Endothelial cell of umbilical vein (primary cell): Measurements from ENCODE around the gene PELI2. TPM values are rescaled to one million over a fixed set of nuclear protein-coding genes. Genes with fewer than 3 reads are reported as not detected.

ENCODE experiments used
- BruUV-seq: library from RNA; stranded (reverse); fragments of 400-500 nt; replicated peaks from 2 replicates; lab custom pipeline; 2021; lab: Mats Ljungman, UMichigan
- CTCF ChIA-PET: fragments of 300-600, 350-600 bp; sonication (Branson Sonifier 250); formaldehyde crosslinking; loops from one replicate; lab custom pipeline; 2021; ENCODE audit warnings: antibody characterized with exemption, inconsistent platforms; lab: Charles Lee
- POLR2A ChIA-PET: fragments of 300-600, 350-600 bp; sonication (Branson Sonifier 250); formaldehyde crosslinking; loops from one replicate; lab custom pipeline; 2021; ENCODE audit warnings: antibody characterized with exemption, inconsistent platforms; lab: Charles Lee
- DNase-seq: peaks from one replicate; pipeline ENCODE4 v3.0.0-alpha.2; 2011; ENCODE audit warnings: low read depth, low spot score
- FAIRE-seq: peaks from 2 replicates; lab custom pipeline; 2011; peaks lifted over from hg19 to GRCh38; lab: Jason Lieb, UNC
- H2AFZ ChIP-seq: 2 replicates; pipeline ENCODE4 v1.6.0; 2012; ENCODE audit warnings: low read depth, low read length, control low read depth, inconsistent platforms
- H3K27ac ChIP-seq: 2 replicates; pipeline ENCODE4 v1.5.1; 2011; ENCODE audit warnings: low read depth, mild to moderate bottlenecking, control low read depth, low read length, moderate library complexity; ENCODE audit not compliant: insufficient read depth
- H3K27me3 ChIP-seq, 2 experiments: 2 replicates each; pipeline versions ENCODE4 v1.6.0 to v1.6.1; 2011; ENCODE audit warnings: low read length in 2 of 2, mixed read lengths in 1 of 2; ENCODE audit not compliant: control insufficient read depth in 2 of 2, insufficient read depth in 2 of 2
- H3K36me3 ChIP-seq, 2 experiments: 2 replicates in 1 of 2; 3 replicates in 1 of 2; pipeline ENCODE4 v1.5.1; 2011; ENCODE audit warnings: low read length in 2 of 2, mild to moderate bottlenecking in 1 of 2, moderate library complexity in 1 of 2; ENCODE audit not compliant: control insufficient read depth in 2 of 2, insufficient read depth in 2 of 2; ENCODE audit errors: extremely low read depth in 1 of 2
- H3K4me1 ChIP-seq: 3 replicates; pipeline ENCODE4 v1.5.1; 2011; ENCODE audit warnings: mild to moderate bottlenecking, low read length; ENCODE audit not compliant: control insufficient read depth, insufficient read depth; ENCODE audit errors: extremely low read depth
- H3K4me2 ChIP-seq: 2 replicates; pipeline ENCODE4 v1.6.1; 2011; ENCODE audit warnings: low read length, control low read depth, mixed read lengths; ENCODE audit not compliant: insufficient read depth
- H3K4me3 ChIP-seq, 3 experiments: fragments of 200-600 bp in 1 of 3; sonication (generic), shearing (Covaris generic) in 1 of 3; replicated peaks in 1 of 3; 2 replicates each; pipeline ENCODE4 v1.5.1; 2011 to 2016; ENCODE audit warnings: control low read depth in 3 of 3, low read length in 3 of 3, mild to moderate bottlenecking in 2 of 3, inconsistent platforms in 1 of 3, low read depth in 1 of 3, moderate library complexity in 1 of 3; ENCODE audit not compliant: insufficient read depth in 1 of 3
- H3K79me2 ChIP-seq: 2 replicates; pipeline ENCODE4 v1.6.0; 2012; ENCODE audit warnings: low read length, inconsistent platforms; ENCODE audit not compliant: control insufficient read depth, insufficient read depth
- H3K9ac ChIP-seq: replicated peaks from 2 replicates; pipeline ENCODE3; 2011; ENCODE audit warnings: low read length, control low read depth; ENCODE audit not compliant: insufficient read depth; ENCODE audit errors: extremely low read depth
- H3K9me1 ChIP-seq: replicated peaks from 3 replicates; pipeline ENCODE4 v1.6.0; 2011; ENCODE audit warnings: mild to moderate bottlenecking, low read length; ENCODE audit not compliant: control insufficient read depth, insufficient read depth; ENCODE audit errors: extremely low read depth
- H3K9me3 ChIP-seq: replicated peaks from 2 replicates; pipeline ENCODE4 v1.5.1; 2012; ENCODE audit warnings: low read length, inconsistent platforms; ENCODE audit not compliant: control insufficient read depth, insufficient read depth
- H4K20me1 ChIP-seq: replicated peaks from 2 replicates; pipeline ENCODE3; 2011; ENCODE audit warnings: mild to moderate bottlenecking, low read length; ENCODE audit not compliant: control insufficient read depth, insufficient read depth; ENCODE audit errors: extremely low read depth
- CTCF ChIP-seq, 2 donors: IDR thresholded peaks; 1 replicate in 1 of 2; 2 replicates in 1 of 2; pipeline ENCODE4 v1.5.1; 2011; ENCODE audit warnings: low read length in 2 of 2, mild to moderate bottlenecking in 2 of 2, moderate library complexity in 2 of 2, control low read depth in 1 of 2, inconsistent platforms in 1 of 2, low read depth in 1 of 2; ENCODE audit not compliant: insufficient read depth in 1 of 2; ENCODE audit errors: extremely low read depth in 1 of 2
- EZH2 ChIP-seq: IDR thresholded peaks from 2 replicates; pipeline ENCODE4 v1.6.1; 2012; ENCODE audit warnings: borderline replicate concordance, low read depth, mild to moderate bottlenecking, moderate library complexity, low read length, inconsistent platforms; ENCODE audit not compliant: severe bottlenecking
- FOS ChIP-seq: IDR thresholded peaks from 2 replicates; pipeline ENCODE4 v1.6.1; 2011; ENCODE audit warnings: mild to moderate bottlenecking, low read length, moderate library complexity, borderline replicate concordance; ENCODE audit not compliant: insufficient read depth
- GATA2 ChIP-seq: IDR thresholded peaks from 2 replicates; pipeline ENCODE4 v1.7.0; 2011; ENCODE audit warnings: low read depth, mild to moderate bottlenecking, moderate library complexity, mixed read lengths, low read length; ENCODE audit not compliant: insufficient read length, insufficient read depth
- JUN ChIP-seq: IDR thresholded peaks from 2 replicates; pipeline ENCODE4 v1.6.1; 2011; ENCODE audit warnings: borderline replicate concordance, low read depth; ENCODE audit not compliant: insufficient read length, insufficient read depth
- MAX ChIP-seq: IDR thresholded peaks from 2 replicates; pipeline ENCODE4 v1.6.1; 2011; ENCODE audit not compliant: insufficient read depth, insufficient read length
- MYC ChIP-seq: IDR thresholded peaks from one replicate; pipeline ENCODE4 v1.6.1; 2011; ENCODE audit warnings: mild to moderate bottlenecking, low read depth, low read length
- POLR2A ChIP-seq: IDR thresholded peaks from 2 replicates; pipeline ENCODE4 v1.6.1; 2012; ENCODE audit warnings: low read depth, mild to moderate bottlenecking, control low read depth, low read length
- POLR2AphosphoS5 ChIP-seq: IDR thresholded peaks from 2 replicates; pipeline ENCODE4 v1.6.1; 2012; ENCODE audit warnings: low read depth, mild to moderate bottlenecking, control low read depth, low read length, moderate library complexity; ENCODE audit not compliant: insufficient read depth
- dilution Hi-C: fragments of 300-500 bp; cut with MboI; formaldehyde crosslinking; loops from one replicate; pipeline ENCODE4 v1.15.0; 2019; ENCODE audit warnings: low sequenced_read_pairs; ENCODE audit not compliant: extremely low pct_ligation_motif_present
- intact Hi-C: fragments of 100-400 bp; cut with micrococcal nuclease; formaldehyde crosslinking; loops from one replicate; pipeline ENCODE4 v1.10.0; 2022
- polyA plus RNA-seq, 4 experiments: library from polyadenylated mRNA; depleted of rRNA in 3 of 4; stranded (reverse) in 3 of 4; unstranded in 1 of 4; fragments of >200 nt; gene quantifications; 2 replicates each; pipeline versions ENCODE4 v1.2.1 to v1.2.3, GENCODE V29; 2011 to 2012; ENCODE audit warnings: missing spikeins in 1 of 4
- total RNA-seq: library from RNA; stranded (reverse); gene quantifications from 2 replicates; pipeline ENCODE4 v1.2.3, GENCODE V29; 2021

The PELI2 gene
- total and polyA plus RNA-seq, 2 donors (not counting 3 experiments of a cell fraction or from before 2014, with no cell fraction given), result 11.5 to 13.0 TPM

- TF ChIP-seq MAX (no peak), POLR2A (no peak), GATA2 (no peak), CTCF (IDR thresholded peaks at IDR 0.05; ENCODE audit: extremely low read depth in 1 of 2, insufficient read depth in 1 of 2, low read depth in 1 of 2, low read length in 2 of 2) (no peak), FOS (no peak), JUN (no peak), EZH2 (no peak), POLR2AphosphoS5 (no peak), MYC (no peak)
- no TSS peak for BruUV-seq
- H3K27me3 ChIP-seq, result peaks cover 18 to 32% of the 10 kb centered on the region in 2 experiments
- H3K4me3 ChIP-seq, result no peak overlapping the region
- CTCF ChIA-PET, result no interaction called here
- FAIRE-seq (no peak), DNase-seq (no peak)
- H3K79me2 ChIP-seq, result no peaks in the 10 kb centered on the region
- H3K9me1 ChIP-seq, result no peaks in the 10 kb centered on the region
- H3K4me1 ChIP-seq, result no peaks in the 10 kb centered on the region
- dilution Hi-C loops, result no loop called here
- H3K9ac ChIP-seq, result no peak overlapping the region
- no peaks in the 10 kb centered on the region for H3K9me3 ChIP-seq
- H2AFZ ChIP-seq, result no peak overlapping the region
- intact Hi-C loops, result no loop called here
- H3K36me3 ChIP-seq, result no peaks in the 10 kb centered on the region
- no peak overlapping the region for H3K27ac ChIP-seq
- no peak overlapping the region for H3K4me2 ChIP-seq
- H4K20me1 ChIP-seq, result no peaks in the 10 kb centered on the region
- POLR2A ChIA-PET, result no interaction called here
Observed at GRCh38 chr14:56099081-56099797, 19.0 kb upstream of the PELI2 start.
